NB4 (cell line): ENCODE data around the gene ASCL3.
"Not testable (repeated sequence)": the region's sequence is repeated elsewhere in the genome, so short reads cannot be mapped to it uniquely, and the experiment has no call there.

Source experiments
- CTCF ChIP-seq: IDR thresholded peaks from one replicate; pipeline ENCODE4 v1.5.1; 2012; ENCODE audit warnings: low read depth, low read length
- POLR2A ChIP-seq: IDR thresholded peaks from 2 replicates; pipeline ENCODE4 v1.6.1; 2011; ENCODE audit warnings: mild to moderate bottlenecking; ENCODE audit not compliant: insufficient read length; ENCODE audit errors: extremely low read depth

GRCh38 chr11:8891185-8891584 lies 51.6 kb downstream of the ASCL3 start:
- TF ChIP-seq POLR2A, CTCF: not testable (repeated sequence)
